IMR-90 (cell line): Measurements from ENCODE around the gene ACTN1. TPM values are rescaled to one million over a fixed set of nuclear protein-coding genes. Genes with fewer than 3 reads are reported as not detected.

Source experiments
- ATAC-seq: fragments of 200-7000 bp; cut with Tn5 transposase; 2 replicates; pipeline ENCODE4 v1.9.1; 2020; ENCODE audit warnings: low read depth, mild to moderate bottlenecking, moderate library complexity
- BruUV-seq: library from RNA; stranded (reverse); fragments of 400-500 nt; replicated peaks from 2 replicates; lab custom pipeline; 2021; lab: Mats Ljungman, UMichigan
- CTCF ChIA-PET: fragments of 300-600 bp; formaldehyde crosslinking; extraction: SDS; loops from one replicate; lab custom pipeline; 2021; ENCODE audit warnings: antibody characterized with exemption; lab: Yijun Ruan, JAX
- POLR2A ChIA-PET: fragments of 300-600 bp; sonication (Branson Sonifier 250); formaldehyde crosslinking; loops from one replicate; lab custom pipeline; 2022; ENCODE audit warnings: antibody characterized with exemption; ENCODE audit not compliant: unreplicated experiment; lab: Charles Lee
- DNase-seq: peaks from one replicate; pipeline ENCODE4 v3.0.0; 2013
- H2AFZ ChIP-seq: replicated peaks from 2 replicates; pipeline ENCODE3; 2013; ENCODE audit warnings: low read length, mild to moderate bottlenecking; ENCODE audit not compliant: poor library complexity
- H2AK5ac ChIP-seq: 2 replicates; pipeline ENCODE4 v1.6.1; 2013; ENCODE audit warnings: low read depth, low read length, inconsistent platforms
- H2AK9ac ChIP-seq: replicated peaks from 2 replicates; pipeline ENCODE3; 2013; ENCODE audit warnings: mild to moderate bottlenecking, low read depth, low read length, moderate library complexity; ENCODE audit not compliant: poor library complexity
- H2BK120ac ChIP-seq: 2 replicates; pipeline ENCODE4 v1.6.1; 2013; ENCODE audit warnings: low read depth, low read length, inconsistent platforms
- H2BK15ac ChIP-seq: 3 replicates; pipeline ENCODE4 v1.6.1; 2013; ENCODE audit warnings: low read depth, low read length, inconsistent platforms
- H2BK20ac ChIP-seq: 2 replicates; pipeline ENCODE4 v1.6.1; 2013; ENCODE audit warnings: low read depth, mild to moderate bottlenecking, inconsistent platforms, low read length, moderate library complexity
- H2BK5ac ChIP-seq: 2 replicates; pipeline ENCODE4 v1.6.1; 2013; ENCODE audit warnings: mild to moderate bottlenecking, low read depth, low read length, inconsistent platforms; ENCODE audit not compliant: poor library complexity, severe bottlenecking
- H3K14ac ChIP-seq: replicated peaks from 2 replicates; pipeline ENCODE4 v1.6.1; 2013; ENCODE audit warnings: low read depth, low read length, inconsistent platforms
- H3K18ac ChIP-seq: 2 replicates; pipeline ENCODE4 v1.6.1; 2013; ENCODE audit warnings: low read depth, low read length, control low read depth
- H3K23ac ChIP-seq: 2 replicates; pipeline ENCODE4 v1.6.1; 2013; ENCODE audit warnings: low read depth, low read length, inconsistent platforms
- H3K27ac ChIP-seq: 2 replicates; pipeline ENCODE4 v1.5.1; 2013; ENCODE audit warnings: mild to moderate bottlenecking, control low read depth, low read length; ENCODE audit not compliant: insufficient read depth
- H3K27me3 ChIP-seq: 2 replicates; pipeline ENCODE4 v1.6.1; 2013; ENCODE audit warnings: low read length; ENCODE audit not compliant: control insufficient read depth, insufficient read depth
- H3K36me3 ChIP-seq: 2 replicates; pipeline ENCODE4 v1.6.1; 2013; ENCODE audit warnings: low read length, mixed read lengths; ENCODE audit not compliant: control insufficient read depth, insufficient read depth
- H3K4ac ChIP-seq: 2 replicates; pipeline ENCODE4 v1.6.1; 2013; ENCODE audit warnings: low read depth, low read length, inconsistent platforms
- H3K4me1 ChIP-seq: 2 replicates; pipeline ENCODE4 v1.6.1; 2013; ENCODE audit warnings: low read length, mixed read lengths; ENCODE audit not compliant: control insufficient read depth, insufficient read depth
- H3K4me2 ChIP-seq: 2 replicates; pipeline ENCODE4 v1.6.1; 2013; ENCODE audit warnings: low read depth, mild to moderate bottlenecking, control low read depth, low read length, moderate library complexity
- H3K4me3 ChIP-seq: 2 replicates; pipeline ENCODE4 v1.5.1; 2013; ENCODE audit warnings: low read depth, mild to moderate bottlenecking, control low read depth, low read length, moderate library complexity; ENCODE audit not compliant: insufficient read depth
- H3K56ac ChIP-seq: 2 replicates; pipeline ENCODE4 v1.6.1; 2013; ENCODE audit warnings: low read length, inconsistent platforms; ENCODE audit not compliant: insufficient read depth; ENCODE audit errors: extremely low read depth
- H3K79me1 ChIP-seq, 2 experiments: 2 replicates each; pipeline ENCODE4 v1.6.1; 2013; ENCODE audit warnings: low read length in 2 of 2, inconsistent platforms in 1 of 2, low read depth in 1 of 2
- H3K9ac ChIP-seq: 2 replicates; pipeline ENCODE4 v1.6.1; 2013; ENCODE audit warnings: low read depth, low read length, control low read depth
- H3K9me1 ChIP-seq: 2 replicates; pipeline ENCODE4 v1.6.1; 2013; ENCODE audit warnings: low read length, inconsistent platforms; ENCODE audit not compliant: insufficient read depth
- H3K9me3 ChIP-seq: 2 replicates; pipeline ENCODE4 v1.6.1; 2013; ENCODE audit warnings: low read length; ENCODE audit not compliant: control insufficient read depth, insufficient read depth
- H4K20me1 ChIP-seq: 2 replicates; pipeline ENCODE4 v1.6.1; 2013; ENCODE audit warnings: low read length, inconsistent platforms; ENCODE audit not compliant: insufficient read depth
- H4K5ac ChIP-seq: 2 replicates; pipeline ENCODE4 v1.6.1; 2013; ENCODE audit warnings: mild to moderate bottlenecking, low read depth, low read length, control low read depth
- H4K8ac ChIP-seq, 2 experiments: 2 replicates each; pipeline ENCODE4 v1.6.1; 2013; ENCODE audit warnings: low read depth in 2 of 2, low read length in 2 of 2, control low read depth in 1 of 2, inconsistent platforms in 1 of 2
- H4K91ac ChIP-seq: 2 replicates; pipeline ENCODE4 v1.6.1; 2013; ENCODE audit warnings: low read depth, low read length, inconsistent platforms; ENCODE audit not compliant: insufficient read depth
- CEBPB ChIP-seq: IDR thresholded peaks from 2 replicates; pipeline ENCODE4 v1.6.1; 2012; ENCODE audit warnings: low read depth, low read length, improper control_type of control experiment
- MAZ ChIP-seq: IDR thresholded peaks from 2 replicates; pipeline ENCODE4 v1.6.1; 2012; ENCODE audit warnings: low read depth, mild to moderate bottlenecking, low read length, improper control_type of control experiment, moderate library complexity, borderline replicate concordance
- MXI1 ChIP-seq: IDR thresholded peaks from 2 replicates; pipeline ENCODE4 v1.6.1; 2012; ENCODE audit warnings: low read depth, mild to moderate bottlenecking, low read length, moderate library complexity, borderline replicate concordance
- RAD21 ChIP-seq: IDR thresholded peaks from 2 replicates; pipeline ENCODE4 v1.6.1; 2012; ENCODE audit warnings: low read length, improper control_type of control experiment
- SMC3 ChIP-seq: fragments of 150-350 bp; IDR thresholded peaks from 2 replicates; pipeline ENCODE4 v1.6.1; 2016; ENCODE audit warnings: low read depth, mild to moderate bottlenecking, antibody characterized with exemption, low read length, moderate library complexity
- WGBS, 2 experiments: methylation state at CpG; one replicate each; pipeline versions ENCODE4 v1.1.5 to v1.1.7; 2013; ENCODE audit warnings: missing lambda C conversion rate in 2 of 2; ENCODE audit not compliant: insufficient read length in 1 of 2; ENCODE audit errors: extremely low coverage in 2 of 2; 5-methylcytosine and 5-hydroxymethylcytosine counted together
- dilution Hi-C: fragments of 300-500 bp; cut with HindIII; formaldehyde crosslinking; loops from one replicate; pipeline ENCODE4 v1.14.3; 2018; ENCODE audit warnings: low sequenced_read_pairs; ENCODE audit not compliant: unreplicated experiment
- in situ Hi-C: fragments of 300-500 bp; cut with MboI; formaldehyde crosslinking; loops from 3 replicates; pipeline ENCODE4 v1.14.3; 2019; ENCODE audit warnings: low sequenced_read_pairs, inconsistent platforms, mixed read lengths
- intact Hi-C: fragments of 100-400 bp; cut with micrococcal nuclease; formaldehyde crosslinking; loops from 2 replicates; pipeline ENCODE4 v1.10.0; 2022
- polyA plus RNA-seq, 3 experiments: library from polyadenylated mRNA; depleted of rRNA; stranded (reverse); fragments of >200 nt; gene quantifications; 2 replicates each; pipeline ENCODE4 v1.2.3, GENCODE V29; 2012; ENCODE audit warnings: low replicate concordance in 1 of 3
- total RNA-seq: library from RNA; depleted of rRNA; stranded (reverse); fragments of >200 nt; gene quantifications from 2 replicates; pipeline ENCODE4 v1.2.3, GENCODE V29; 2012
- TF ChIP-seq, protein P1 (sequence below): conservative IDR thresholded peaks from 2 replicates; pipeline ENCODE4 v1.5.1; 2012; ENCODE audit warnings: mild to moderate bottlenecking, low read depth, low read length, improper control_type of control experiment
- TF ChIP-seq, protein P2 (sequence below): fragments of 150-350 bp; IDR thresholded peaks from 2 replicates; pipeline ENCODE4 v1.6.1; 2016; ENCODE audit warnings: low read depth, mild to moderate bottlenecking, low read length, moderate library complexity, borderline replicate concordance
- TF ChIP-seq, protein P3 (sequence below): fragments of 150-350 bp; IDR thresholded peaks from 2 replicates; pipeline ENCODE4 v1.6.1; 2017; ENCODE audit warnings: mild to moderate bottlenecking, antibody characterized with exemption, low read length, low read depth

Gene ACTN1
- total and polyA plus RNA-seq, 2 of the 4 experiments (the other 2 are of a cell fraction) = 684 to 766 TPM

DNA sequence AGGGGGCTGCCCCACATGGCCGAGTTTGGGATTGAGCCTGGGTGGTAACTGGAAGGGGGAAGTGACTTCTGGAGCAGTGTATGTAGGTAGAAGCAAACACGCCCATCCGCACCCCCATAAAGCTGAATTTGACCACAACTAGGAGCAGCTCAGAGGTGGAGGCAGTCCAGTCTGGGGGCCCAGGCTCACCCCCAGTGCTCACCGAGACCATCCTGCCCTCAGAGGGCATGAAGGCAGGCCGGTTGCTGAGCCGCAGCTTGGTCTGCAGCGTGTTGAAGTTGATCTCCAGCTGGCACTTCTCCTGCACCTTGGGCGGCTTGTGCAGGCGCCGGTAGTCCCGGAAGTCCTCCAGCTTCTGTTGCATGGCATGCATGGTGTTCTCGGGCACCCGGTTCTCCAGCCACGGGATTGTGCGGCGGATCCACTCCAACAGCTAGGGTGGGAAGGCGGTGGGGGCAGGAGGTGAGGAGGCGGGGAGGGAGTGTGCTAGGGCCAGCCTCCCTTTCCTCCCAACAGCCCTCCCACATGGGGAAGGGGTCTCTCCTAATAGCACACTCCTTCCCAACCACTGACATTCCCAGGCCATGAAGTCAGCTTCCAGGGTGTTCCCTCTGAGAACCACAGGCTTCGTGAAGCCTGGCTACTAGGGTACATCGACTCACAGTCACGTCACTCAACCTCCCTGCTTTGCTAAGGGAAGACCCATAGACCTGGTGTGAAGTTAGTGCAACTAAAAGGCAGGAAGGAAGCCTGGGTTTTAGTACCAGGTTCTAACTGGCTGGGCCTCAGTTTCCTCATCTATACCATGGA lies 87.0 kb downstream of the ACTN1 start:
- Histone ChIP-seq H3K4ac (no peak overlapping the region), H3K9me3 (no peaks in the 10 kb centered on the region), H2AFZ (peak overlapping the region; percentile 29), H2AK9ac (peak overlapping the region; percentile 74), H2BK5ac (peak overlapping the region; percentile 31), H3K27ac (no peak overlapping the region), H4K8ac (0 out of 4 replicates have a peak overlapping the region, but pooled peaks of 1 of the 2 experiments have one; percentile 22), H3K36me3 (peaks cover 85% of the 10 kb centered on the region), H3K27me3 (no peaks in the 10 kb centered on the region), H3K4me1 (peaks cover 12% of the 10 kb centered on the region; the same call in 1 of the 2 replicates), H3K4me3 (no peak overlapping the region), H3K4me2 (no peak overlapping the region), H3K23ac (no peak overlapping the region), H3K79me1 (peaks cover 44 to 92% of the 10 kb centered on the region in 2 experiments), H4K91ac (no peak overlapping the region), H4K20me1 (peaks cover 89% of the 10 kb centered on the region), H2BK20ac (no peak overlapping the region), H2AK5ac (no peak overlapping the region; the same call in 1 of the 2 replicates), H3K18ac (no peak overlapping the region), H3K14ac (no peak overlapping the region), H4K5ac (no peak overlapping the region), H3K9me1 (peaks cover 34% of the 10 kb centered on the region), H3K56ac (no peak overlapping the region), H2BK15ac (no peak overlapping the region), H3K9ac (no peak overlapping the region), H2BK120ac (no peak overlapping the region)
- dilution Hi-C loops = no loop called here
- ATAC-seq (peak; percentile 12), DNase-seq (peak; percentile 80)
- CTCF ChIA-PET = no interaction called here
- intact Hi-C loops = no loop called here
- no TSS peak for BruUV-seq
- TF ChIP-seq CEBPB (no peak), SMC3 (no peak), RAD21 (no peak), MAZ (no peak), MXI1 (no peak)
- TF ChIP-seq, protein P1, sequence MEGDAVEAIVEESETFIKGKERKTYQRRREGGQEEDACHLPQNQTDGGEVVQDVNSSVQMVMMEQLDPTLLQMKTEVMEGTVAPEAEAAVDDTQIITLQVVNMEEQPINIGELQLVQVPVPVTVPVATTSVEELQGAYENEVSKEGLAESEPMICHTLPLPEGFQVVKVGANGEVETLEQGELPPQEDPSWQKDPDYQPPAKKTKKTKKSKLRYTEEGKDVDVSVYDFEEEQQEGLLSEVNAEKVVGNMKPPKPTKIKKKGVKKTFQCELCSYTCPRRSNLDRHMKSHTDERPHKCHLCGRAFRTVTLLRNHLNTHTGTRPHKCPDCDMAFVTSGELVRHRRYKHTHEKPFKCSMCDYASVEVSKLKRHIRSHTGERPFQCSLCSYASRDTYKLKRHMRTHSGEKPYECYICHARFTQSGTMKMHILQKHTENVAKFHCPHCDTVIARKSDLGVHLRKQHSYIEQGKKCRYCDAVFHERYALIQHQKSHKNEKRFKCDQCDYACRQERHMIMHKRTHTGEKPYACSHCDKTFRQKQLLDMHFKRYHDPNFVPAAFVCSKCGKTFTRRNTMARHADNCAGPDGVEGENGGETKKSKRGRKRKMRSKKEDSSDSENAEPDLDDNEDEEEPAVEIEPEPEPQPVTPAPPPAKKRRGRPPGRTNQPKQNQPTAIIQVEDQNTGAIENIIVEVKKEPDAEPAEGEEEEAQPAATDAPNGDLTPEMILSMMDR = no peak
- TF ChIP-seq, protein P2, sequence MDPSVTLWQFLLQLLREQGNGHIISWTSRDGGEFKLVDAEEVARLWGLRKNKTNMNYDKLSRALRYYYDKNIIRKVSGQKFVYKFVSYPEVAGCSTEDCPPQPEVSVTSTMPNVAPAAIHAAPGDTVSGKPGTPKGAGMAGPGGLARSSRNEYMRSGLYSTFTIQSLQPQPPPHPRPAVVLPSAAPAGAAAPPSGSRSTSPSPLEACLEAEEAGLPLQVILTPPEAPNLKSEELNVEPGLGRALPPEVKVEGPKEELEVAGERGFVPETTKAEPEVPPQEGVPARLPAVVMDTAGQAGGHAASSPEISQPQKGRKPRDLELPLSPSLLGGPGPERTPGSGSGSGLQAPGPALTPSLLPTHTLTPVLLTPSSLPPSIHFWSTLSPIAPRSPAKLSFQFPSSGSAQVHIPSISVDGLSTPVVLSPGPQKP = no peak
- TF ChIP-seq, protein P3, sequence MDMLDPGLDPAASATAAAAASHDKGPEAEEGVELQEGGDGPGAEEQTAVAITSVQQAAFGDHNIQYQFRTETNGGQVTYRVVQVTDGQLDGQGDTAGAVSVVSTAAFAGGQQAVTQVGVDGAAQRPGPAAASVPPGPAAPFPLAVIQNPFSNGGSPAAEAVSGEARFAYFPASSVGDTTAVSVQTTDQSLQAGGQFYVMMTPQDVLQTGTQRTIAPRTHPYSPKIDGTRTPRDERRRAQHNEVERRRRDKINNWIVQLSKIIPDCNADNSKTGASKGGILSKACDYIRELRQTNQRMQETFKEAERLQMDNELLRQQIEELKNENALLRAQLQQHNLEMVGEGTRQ = no peak
- WGBS, 2 experiments = 100% methylated on average over 7 of the region's 21 CpGs; no CpG with 5 or more reads in 1 of the 2 experiments
- POLR2A ChIA-PET = no interaction called here
- in situ Hi-C loops = no loop called here
